Astrocyte (in vitro differentiated cells and primary cell): Measurements from ENCODE around the gene ERAL1. TPM values are rescaled to one million over a fixed set of nuclear protein-coding genes. Genes with fewer than 3 reads are reported as not detected.
A peak's percentile ranks its signal among the peaks of the same experiment; 100 is the strongest.

Source experiments
- DNase-seq: peaks from one replicate; pipeline ENCODE4 v3.0.0-alpha.2; 2010; ENCODE audit warnings: low read depth
- FAIRE-seq: peaks from 2 replicates; lab custom pipeline; 2011; peaks lifted over from hg19 to GRCh38; lab: Jason Lieb, UNC
- H2AFZ ChIP-seq: 2 replicates; pipeline ENCODE4 v1.6.0; 2012; ENCODE audit warnings: low read depth, low read length, inconsistent platforms
- H3K27ac ChIP-seq: 2 replicates; pipeline ENCODE4 v1.5.1; 2011; ENCODE audit warnings: low read depth, low read length, inconsistent platforms
- H3K27me3 ChIP-seq: 2 replicates; pipeline ENCODE4 v1.6.0; 2011; ENCODE audit warnings: low read length, inconsistent platforms; ENCODE audit not compliant: insufficient read depth
- H3K36me3 ChIP-seq: 2 replicates; pipeline ENCODE4 v1.5.1; 2011; ENCODE audit warnings: low read length, inconsistent platforms; ENCODE audit not compliant: insufficient read depth
- H3K4me1 ChIP-seq: 2 replicates; pipeline ENCODE4 v1.5.1; 2011; ENCODE audit warnings: low read length, inconsistent platforms; ENCODE audit not compliant: insufficient read depth
- H3K4me2 ChIP-seq: 2 replicates; pipeline ENCODE4 v1.6.0; 2012; ENCODE audit warnings: low read length, inconsistent platforms
- H3K4me3 ChIP-seq: 2 replicates; pipeline ENCODE4 v1.5.1; 2011; ENCODE audit warnings: low read depth, mild to moderate bottlenecking, low read length, inconsistent platforms; ENCODE audit not compliant: insufficient read depth
- H3K79me2 ChIP-seq: 2 replicates; pipeline ENCODE4 v1.6.0; 2012; ENCODE audit warnings: mild to moderate bottlenecking, low read length, inconsistent platforms; ENCODE audit not compliant: insufficient read depth
- H3K9ac ChIP-seq: 2 replicates; pipeline ENCODE4 v1.6.0; 2012; ENCODE audit warnings: mild to moderate bottlenecking, low read length, inconsistent platforms
- H3K9me3 ChIP-seq: 2 replicates; pipeline ENCODE4 v1.5.1; 2012; ENCODE audit warnings: low read depth, mild to moderate bottlenecking, low read length, inconsistent platforms; ENCODE audit not compliant: insufficient read depth
- H4K20me1 ChIP-seq: 2 replicates; pipeline ENCODE4 v1.6.0; 2012; ENCODE audit warnings: low read length, inconsistent platforms; ENCODE audit not compliant: insufficient read depth
- H3K27ac Mint-ChIP-seq: one replicate; pipeline ENCODE4 v1.8.0; 2021; ENCODE audit warnings: mild to moderate bottlenecking, mixed read lengths; ENCODE audit not compliant: unreplicated experiment
- H3K27me3 Mint-ChIP-seq: one replicate; pipeline ENCODE4 v1.8.0; 2021; ENCODE audit warnings: low read depth, mixed read lengths; ENCODE audit not compliant: unreplicated experiment
- H3K36me3 Mint-ChIP-seq: one replicate; pipeline ENCODE4 v1.8.0; 2021; ENCODE audit warnings: low read depth, mixed read lengths; ENCODE audit not compliant: unreplicated experiment
- H3K4me1 Mint-ChIP-seq: one replicate; pipeline ENCODE4 v1.8.0; 2021; ENCODE audit warnings: low read depth, mixed read lengths; ENCODE audit not compliant: unreplicated experiment
- H3K4me3 Mint-ChIP-seq: one replicate; pipeline ENCODE4 v1.8.0; 2021; ENCODE audit warnings: mild to moderate bottlenecking, moderate library complexity, mixed read lengths; ENCODE audit not compliant: unreplicated experiment
- H3K9me3 Mint-ChIP-seq: one replicate; pipeline ENCODE4 v1.8.0; 2021; ENCODE audit warnings: mild to moderate bottlenecking, mixed read lengths; ENCODE audit not compliant: unreplicated experiment
- CTCF ChIP-seq: IDR thresholded peaks from 2 replicates; pipeline ENCODE4 v1.5.1; 2011; ENCODE audit warnings: low read depth, mild to moderate bottlenecking, inconsistent platforms, low read length, moderate library complexity; ENCODE audit not compliant: insufficient read depth
- EZH2 ChIP-seq: IDR thresholded peaks from 2 replicates; pipeline ENCODE4 v1.6.1; 2012; ENCODE audit warnings: mild to moderate bottlenecking, low read length, inconsistent platforms; ENCODE audit not compliant: insufficient read depth
- total RNA-seq: library from RNA; stranded (reverse); gene quantifications from 2 replicates; pipeline ENCODE4 v1.2.1, GENCODE V29; 2021

ERAL1 gene
- total RNA-seq, 1 donor from 2014 or later: 38.4 TPM

DNA sequence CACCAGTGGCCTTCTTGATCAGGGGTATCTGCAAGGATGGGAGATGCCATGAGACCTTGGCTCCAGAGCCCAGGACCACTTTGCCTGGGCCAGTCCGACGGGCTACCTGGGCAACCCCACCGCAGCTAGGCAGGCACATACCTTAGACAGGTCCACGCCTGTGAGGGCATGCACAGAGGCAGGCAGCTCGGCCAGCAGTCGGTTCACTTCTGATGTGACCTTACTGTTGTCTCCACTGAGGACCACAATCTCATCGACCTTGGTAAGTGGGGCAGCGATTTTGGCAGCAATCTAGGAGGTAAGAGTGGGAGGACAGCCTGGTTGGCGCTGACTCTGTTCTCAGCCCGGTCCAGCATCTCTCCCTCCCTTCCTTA, 25.7 kb downstream of the ERAL1 start:
- H3K36me3 ChIP-seq: no peaks in the 10 kb centered on the region
- Mint-ChIP-seq H3K4me3 (no peak overlapping the region), H3K4me1 (peaks cover 2% of the 10 kb centered on the region), H3K27me3 (no peaks in the 10 kb centered on the region), H3K27ac (peak overlapping the region; percentile 72), H3K9me3 (no peaks in the 10 kb centered on the region), H3K36me3 (peaks cover 27% of the 10 kb centered on the region)
- H3K4me3 ChIP-seq: no peak overlapping the region
- no peak overlapping the region for H3K27ac ChIP-seq
- H3K27me3 ChIP-seq: no peaks in the 10 kb centered on the region
- no peaks in the 10 kb centered on the region for H3K4me1 ChIP-seq
- no peak overlapping the region for H2AFZ ChIP-seq
- TF ChIP-seq CTCF (no peak), EZH2 (no peak)
- H3K4me2 ChIP-seq: no peak overlapping the region
- no peak for FAIRE-seq
- no peak for DNase-seq
- H4K20me1 ChIP-seq: no peaks in the 10 kb centered on the region
- no peaks in the 10 kb centered on the region for H3K9me3 ChIP-seq
- H3K9ac ChIP-seq: no peak overlapping the region
- no peaks in the 10 kb centered on the region for H3K79me2 ChIP-seq

- no peak overlapping the region for H3K4me2 ChIP-seq
- TF ChIP-seq CTCF (no peak), EZH2 (no peak)
Measured at GRCh38 chr17:28881533-28882056, 26.8 kb downstream of the ERAL1 start.

GRCh38 chr17:28882154-28882895, 27.5 kb downstream of the ERAL1 start:
- Histone ChIP-seq H3K4me1 (no peaks in the 10 kb centered on the region), H3K36me3 (no peaks in the 10 kb centered on the region), H3K27ac (no peak overlapping the region), H3K4me2 (no peak overlapping the region), H2AFZ (no peak overlapping the region), H4K20me1 (peaks cover 6% of the 10 kb centered on the region), H3K27me3 (no peaks in the 10 kb centered on the region), H3K9ac (no peak overlapping the region), H3K9me3 (no peaks in the 10 kb centered on the region), H3K79me2 (no peaks in the 10 kb centered on the region), H3K4me3 (no peak overlapping the region)
- TF ChIP-seq EZH2 (no peak), CTCF (no peak)
- Mint-ChIP-seq H3K4me3 (no peak overlapping the region), H3K36me3 (peaks cover 27% of the 10 kb centered on the region), H3K27me3 (no peaks in the 10 kb centered on the region), H3K27ac (no peak overlapping the region), H3K4me1 (peaks cover 2% of the 10 kb centered on the region), H3K9me3 (no peaks in the 10 kb centered on the region)
- FAIRE-seq (no peak), DNase-seq (no peak)

More at GRCh38 chr17:28881533-28882056, 26.8 kb downstream of the ERAL1 start:
- H3K4me1 Mint-ChIP-seq: peaks cover 2% of the 10 kb centered on the region
- no peaks in the 10 kb centered on the region for H3K9me3 Mint-ChIP-seq
- no peak overlapping the region for H3K9ac ChIP-seq
- no peaks in the 10 kb centered on the region for H3K79me2 ChIP-seq
- H3K36me3 Mint-ChIP-seq: peaks cover 27% of the 10 kb centered on the region
- H3K36me3 ChIP-seq: no peaks in the 10 kb centered on the region
- no peak overlapping the region for H3K27ac Mint-ChIP-seq
- H3K4me3 ChIP-seq: no peak overlapping the region
- no peak overlapping the region for H2AFZ ChIP-seq
- H3K4me1 ChIP-seq: no peaks in the 10 kb centered on the region
- no peaks in the 10 kb centered on the region for H4K20me1 ChIP-seq
- no peak for DNase-seq
- no peak overlapping the region for H3K4me3 Mint-ChIP-seq
- H3K27me3 ChIP-seq: no peaks in the 10 kb centered on the region
- FAIRE-seq: no peak
- no peak overlapping the region for H3K27ac ChIP-seq
- no peaks in the 10 kb centered on the region for H3K27me3 Mint-ChIP-seq
- no peaks in the 10 kb centered on the region for H3K9me3 ChIP-seq
